Activated CD4-positive, alpha-beta T cell treated with anti-CD3 and anti-CD28 coated beads, Interleukin-2, amount 50 U/mL, for 48 hours (primary cell): Measurements from ENCODE around the gene POLE3.
"Not testable (repeated sequence)": the region's sequence is repeated elsewhere in the genome, so short reads cannot be mapped to it uniquely, and the experiment has no call there.

Source experiments
- DNase-seq, 2 experiments: peaks; one replicate each; pipeline ENCODE4 v3.0.0-alpha.2; 2020

POLE3 gene, protein sequence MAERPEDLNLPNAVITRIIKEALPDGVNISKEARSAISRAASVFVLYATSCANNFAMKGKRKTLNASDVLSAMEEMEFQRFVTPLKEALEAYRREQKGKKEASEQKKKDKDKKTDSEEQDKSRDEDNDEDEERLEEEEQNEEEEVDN

DNA sequence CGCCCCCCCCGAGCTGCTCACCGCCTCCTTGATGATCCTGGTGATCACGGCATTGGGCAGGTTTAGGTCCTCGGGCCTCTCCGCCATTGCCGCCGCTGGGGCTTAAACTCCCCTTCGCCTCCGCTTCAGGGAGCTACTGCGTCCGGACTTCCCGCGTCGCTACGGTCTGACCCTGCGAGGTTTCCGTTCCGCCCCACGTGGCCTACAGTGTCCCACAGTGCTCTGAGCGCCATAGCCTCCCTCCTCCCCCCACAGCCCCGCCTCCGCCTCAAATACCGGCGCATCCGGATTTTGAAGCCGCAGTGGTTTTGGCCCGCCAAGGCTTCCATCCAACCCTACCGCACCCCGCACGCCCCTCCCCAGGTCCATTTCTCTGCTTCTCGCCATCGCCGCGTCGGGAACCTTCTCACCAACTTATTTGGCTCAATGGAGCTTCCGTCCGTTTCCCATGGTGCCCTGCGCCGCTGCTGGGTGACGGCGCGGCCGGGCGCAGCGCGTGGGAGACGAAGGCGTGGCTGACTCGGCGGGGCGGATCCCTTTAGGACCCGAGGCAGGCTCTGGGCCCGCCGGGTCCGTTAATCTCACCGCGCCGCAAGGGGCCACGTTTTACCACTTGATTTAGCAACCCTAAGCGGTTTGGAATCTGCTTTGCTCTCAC lies at the start of gene POLE3, which contains the start of gene C9orf43:
Gene POLE3 (minus strand): TSS at position 469 of the 658 bp plus-strand sequence. CDS start 382 bp downstream, at position 87.
Gene C9orf43 (plus strand): TSS at position 541 of the 658 bp plus-strand sequence. CDS start 2,747 bp downstream, outside the sequence.
- DNase-seq = peak; percentile 96 to 97

DNA sequence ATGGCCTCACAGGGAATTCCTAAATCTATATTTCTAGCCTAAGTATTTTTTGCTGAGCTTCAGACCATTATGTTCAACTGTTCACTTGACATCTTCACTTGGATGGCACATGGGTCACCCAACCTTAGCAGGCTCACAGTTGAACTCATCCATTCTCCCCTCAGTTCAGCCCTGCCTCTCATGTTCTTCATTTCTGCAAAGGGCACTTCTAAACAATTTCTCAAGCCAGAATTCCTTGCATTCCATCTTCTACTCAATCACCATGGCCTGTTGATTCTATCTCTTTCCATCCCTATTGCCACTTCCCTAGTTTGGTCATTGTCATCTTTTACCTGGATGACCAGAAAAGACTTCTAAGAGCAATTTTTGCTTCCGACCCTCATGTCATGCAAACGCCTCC lies 45.8 kb upstream of the POLE3 start:
- no peak for DNase-seq

DNA sequence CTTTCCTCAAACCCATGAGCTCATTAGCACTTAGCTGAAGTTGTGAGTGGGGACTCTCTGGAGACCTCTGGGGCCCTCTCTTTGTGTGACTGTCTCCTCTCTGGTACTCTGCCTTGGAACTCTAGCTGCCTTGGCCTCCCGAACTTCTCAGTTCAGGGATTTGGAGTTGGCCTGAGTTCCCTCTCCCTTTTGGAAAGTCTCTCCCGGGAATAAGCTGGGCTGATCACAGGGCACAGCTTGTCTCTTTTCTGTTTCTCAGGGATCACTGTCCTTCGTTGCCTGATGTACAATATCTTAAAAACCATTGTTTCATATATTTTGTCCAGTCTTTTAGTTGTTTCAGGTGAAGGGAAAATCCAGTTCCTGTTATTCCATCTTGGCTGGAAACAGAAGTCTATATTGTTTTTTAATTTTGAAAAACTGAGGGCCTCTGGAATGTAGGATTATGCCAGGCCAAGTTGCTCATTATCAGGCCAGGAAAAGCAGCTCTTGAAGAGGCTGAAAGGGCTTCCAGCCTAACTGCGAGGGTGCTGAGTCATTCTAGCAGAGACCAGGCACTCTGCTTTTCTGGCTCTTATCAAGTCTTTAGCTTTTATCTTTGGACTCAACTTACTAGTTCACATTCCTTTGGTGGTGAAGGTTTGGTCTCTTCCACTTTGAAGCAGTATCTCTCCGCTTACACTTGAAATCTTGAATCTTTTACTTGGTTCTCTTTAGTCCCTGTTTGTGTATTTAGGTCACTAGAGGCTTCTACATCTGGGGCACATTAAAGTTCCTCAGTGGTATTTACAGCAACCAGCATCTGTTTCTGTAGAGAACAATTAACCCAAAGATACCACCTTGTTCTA lies 44.7 kb upstream of the POLE3 start:
- no peak for DNase-seq

DNA sequence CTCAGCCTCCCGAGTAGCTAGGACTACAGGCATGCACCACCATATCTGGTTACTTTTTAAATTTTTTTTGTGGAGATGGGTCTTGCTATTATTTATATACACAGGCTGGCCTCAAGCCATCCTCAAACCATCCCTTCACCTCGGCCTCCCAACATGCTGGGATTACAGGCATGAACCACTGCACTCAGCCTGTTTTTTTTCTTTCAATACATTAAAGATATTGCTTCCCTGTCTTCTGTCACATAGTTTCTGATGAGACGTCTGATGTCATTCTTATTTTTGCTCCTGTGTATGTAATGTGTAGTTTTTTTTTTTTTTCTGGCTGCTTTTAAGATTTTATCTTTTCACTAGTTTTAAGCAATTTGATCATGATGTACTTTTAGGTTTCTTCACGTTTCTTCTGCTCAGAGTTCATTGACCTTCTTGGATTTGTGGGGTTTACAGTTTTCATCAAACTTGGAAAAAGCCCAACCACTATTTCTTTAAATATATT lies 41.7 kb upstream of the POLE3 start:
- no peak for DNase-seq

DNA sequence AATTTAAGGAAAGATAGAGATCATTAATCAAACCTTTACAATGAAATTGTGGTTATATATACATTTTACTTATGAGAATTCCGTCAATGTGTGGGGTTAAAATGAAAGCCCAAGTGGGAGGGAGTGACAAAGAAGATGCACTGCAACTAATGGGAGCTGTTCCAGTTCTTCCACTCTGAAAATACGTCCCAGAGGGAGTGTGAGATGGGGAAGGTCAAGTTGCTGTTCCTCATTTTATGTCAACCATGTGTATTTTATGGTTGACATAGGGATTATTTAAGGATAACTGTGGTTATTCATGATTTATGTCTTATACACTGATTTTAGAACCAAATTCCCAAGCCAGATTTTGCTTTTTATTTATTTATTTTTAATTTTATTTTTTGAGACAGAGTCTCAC lies 38.9 kb upstream of the POLE3 start:
- DNase-seq = no peak

DNA sequence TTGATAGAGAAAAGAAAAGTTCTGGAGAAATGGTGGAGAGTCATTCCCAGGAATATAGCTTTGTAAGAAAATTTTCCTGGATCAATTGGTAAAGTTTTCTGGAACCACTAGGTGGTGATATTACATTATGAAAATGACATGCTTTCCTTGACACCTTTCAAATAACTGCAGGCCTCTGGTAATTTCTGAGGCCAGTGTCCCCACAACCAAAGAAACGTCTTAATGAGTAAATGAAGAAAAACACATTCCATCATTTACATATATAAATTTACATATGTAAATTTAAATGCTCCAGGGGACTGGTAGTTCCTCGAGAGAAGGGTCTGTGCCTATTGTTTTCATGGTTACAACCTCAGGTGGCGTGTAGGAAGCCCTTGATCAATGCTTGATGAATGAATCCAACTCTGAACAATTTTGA lies 35.9 kb upstream of the POLE3 start:
- no peak for DNase-seq

DNA sequence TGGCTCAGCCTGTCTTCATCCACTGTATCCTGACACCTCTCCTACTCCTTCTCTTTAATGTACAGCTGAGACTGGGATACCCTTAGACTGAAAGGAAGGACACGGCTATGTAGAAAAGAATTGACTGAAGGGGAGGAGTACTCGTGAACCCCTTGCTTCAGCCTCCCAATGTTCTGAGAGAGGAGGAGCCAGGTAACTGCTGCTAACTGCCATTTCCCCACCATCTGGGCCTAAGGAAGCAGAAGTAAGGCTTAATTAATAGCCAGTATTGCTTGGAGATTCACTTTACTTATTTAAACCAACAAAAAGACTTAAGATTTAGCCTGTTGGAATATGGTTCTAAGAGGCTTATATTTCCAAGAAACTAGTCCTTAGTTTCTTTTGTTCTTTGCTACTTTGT lies 34.3 kb upstream of the POLE3 start:
- no peak for DNase-seq

DNA sequence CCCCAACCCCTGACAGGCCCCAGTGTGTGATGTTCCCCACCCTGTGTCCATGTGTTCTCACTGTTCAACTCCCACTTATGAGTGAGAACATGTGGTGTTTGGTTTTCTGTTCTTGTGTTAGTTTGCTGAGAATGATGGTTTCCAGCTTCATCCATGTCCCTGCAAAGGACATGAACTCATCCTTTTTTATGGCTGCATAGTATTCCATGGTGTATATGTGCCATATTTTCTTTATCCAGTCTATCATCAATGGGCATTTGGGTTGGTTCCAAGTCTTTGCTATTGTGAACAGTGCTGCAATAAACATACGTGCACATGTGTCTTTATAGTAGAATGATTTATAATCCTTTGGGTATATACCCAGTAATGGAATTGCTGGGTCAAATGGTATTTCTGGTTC lies 27.2 kb upstream of the POLE3 start:
- DNase-seq = not testable (repeated sequence)

DNA sequence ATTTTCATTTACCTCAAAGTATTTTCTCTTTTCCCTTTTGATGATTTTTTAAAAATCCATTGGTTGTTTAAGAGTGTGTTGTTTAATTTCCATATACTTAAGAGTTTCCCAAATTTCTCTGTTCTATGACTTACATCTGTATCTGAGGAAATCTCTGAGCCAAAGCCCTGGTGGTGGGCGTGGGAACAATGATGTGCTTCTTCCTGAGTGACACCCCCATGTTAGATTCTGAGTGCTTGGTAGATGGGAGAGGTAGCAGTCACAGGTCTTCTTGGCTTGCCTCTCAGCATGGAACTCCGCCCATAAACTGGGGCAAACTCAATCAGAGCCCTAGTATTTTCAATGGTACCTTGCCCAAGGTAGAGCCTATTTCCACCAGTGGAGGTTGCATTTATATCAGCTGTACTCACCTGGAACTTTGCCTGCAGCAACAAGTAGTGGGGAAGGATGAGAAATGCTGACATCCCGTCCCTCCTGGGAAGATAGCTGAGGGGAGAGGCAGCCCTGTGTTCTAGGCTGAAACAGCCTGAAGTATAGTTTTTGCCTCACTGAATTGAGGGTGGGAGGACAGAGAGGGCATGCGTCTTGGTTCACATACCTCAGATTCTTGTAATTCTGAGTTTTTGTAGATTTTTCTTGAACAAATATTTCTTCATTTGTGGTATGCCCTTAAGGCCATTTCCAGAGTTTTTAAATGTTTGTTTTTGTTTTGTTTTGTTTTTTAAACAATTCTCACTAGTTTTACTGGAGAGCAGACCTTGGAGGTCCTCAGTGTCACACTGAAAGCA lies 26.4 kb upstream of the POLE3 start:
- DNase-seq = no peak

DNA sequence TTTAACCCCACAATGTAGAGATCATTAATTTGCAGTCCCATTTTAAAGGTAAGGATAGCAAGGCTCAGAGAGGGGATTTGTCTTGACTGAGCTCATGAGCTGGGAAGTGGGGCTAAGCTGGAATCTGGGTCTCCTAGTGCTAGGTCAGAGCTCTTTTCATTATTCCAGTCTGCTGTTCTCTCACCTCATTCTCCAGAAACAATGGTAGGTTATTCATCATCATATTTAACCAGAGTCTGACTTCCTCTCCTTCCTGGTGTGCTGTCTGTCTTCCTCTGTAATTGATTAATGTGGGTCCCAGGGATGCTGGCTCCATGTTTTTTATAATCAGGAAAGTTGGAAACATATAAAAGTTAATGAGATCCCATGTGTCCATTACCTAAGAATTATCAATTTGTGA lies 20.7 kb upstream of the POLE3 start:
- DNase-seq = no peak

DNA sequence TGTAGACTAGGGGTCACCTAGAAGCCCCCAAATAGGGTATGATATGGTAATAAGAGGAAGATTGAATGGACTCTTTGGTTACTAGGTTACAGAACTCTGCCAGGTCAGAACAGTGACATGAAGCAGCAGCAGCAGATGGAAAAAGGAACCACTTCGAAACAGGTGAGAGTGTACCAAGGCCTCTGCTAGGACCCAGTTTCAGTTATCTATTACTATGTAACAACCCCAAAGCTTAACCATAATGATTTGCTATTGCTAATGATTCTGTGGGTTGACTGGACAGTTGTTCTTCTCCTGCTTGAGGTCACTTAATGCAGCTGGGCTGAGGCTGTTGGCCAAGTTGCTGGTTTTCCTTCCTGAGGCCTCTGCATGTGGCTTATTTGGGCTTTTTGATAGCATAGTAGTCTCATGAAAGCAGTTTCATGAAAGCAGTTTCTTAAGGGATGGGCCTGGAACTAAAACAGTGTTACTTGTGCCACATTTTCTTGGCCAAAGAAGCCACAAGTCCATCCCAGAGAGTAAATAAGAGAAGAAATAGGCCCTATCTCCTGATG lies 17.7 kb upstream of the POLE3 start:
- DNase-seq = no peak

DNA sequence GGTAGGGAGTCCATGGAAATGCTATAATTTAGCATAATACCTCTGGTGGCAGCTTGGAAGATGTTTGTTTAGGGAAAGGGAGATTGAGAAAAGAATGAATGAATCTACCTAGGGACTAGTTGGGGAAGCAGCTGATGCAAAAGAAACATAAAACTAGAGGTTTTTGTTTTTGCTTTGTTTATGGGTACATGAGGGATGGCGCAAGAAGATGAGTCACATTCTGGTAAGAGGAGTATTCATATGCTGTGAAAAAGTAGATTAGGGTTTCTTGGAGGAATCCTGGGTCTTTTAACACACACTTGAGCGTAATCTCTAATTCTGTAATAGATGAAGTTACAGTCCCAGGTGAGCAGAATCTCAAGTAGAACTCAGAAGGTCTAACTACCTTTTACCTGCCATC lies 17.2 kb upstream of the POLE3 start:
- no peak for DNase-seq

DNA sequence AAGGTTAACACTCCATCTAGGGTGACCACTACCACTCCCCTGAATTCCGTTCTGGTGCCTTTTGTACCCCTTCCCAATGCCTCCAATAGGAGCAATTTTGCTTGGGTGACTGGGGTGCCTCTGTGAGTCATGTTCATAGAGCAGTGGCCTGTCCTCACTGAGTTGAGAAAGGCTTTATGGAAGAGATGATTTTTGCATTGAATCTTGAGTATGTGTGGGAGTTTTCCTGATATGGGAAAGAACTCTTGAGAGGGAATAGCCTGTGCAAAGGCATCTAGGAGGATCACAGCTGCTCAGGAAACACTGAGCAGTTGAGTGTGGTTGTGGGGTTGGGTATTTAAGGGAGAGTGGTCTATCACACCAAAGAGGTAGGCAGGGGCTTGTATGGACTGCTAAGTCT lies 16.2 kb upstream of the POLE3 start:
- no peak for DNase-seq

DNA sequence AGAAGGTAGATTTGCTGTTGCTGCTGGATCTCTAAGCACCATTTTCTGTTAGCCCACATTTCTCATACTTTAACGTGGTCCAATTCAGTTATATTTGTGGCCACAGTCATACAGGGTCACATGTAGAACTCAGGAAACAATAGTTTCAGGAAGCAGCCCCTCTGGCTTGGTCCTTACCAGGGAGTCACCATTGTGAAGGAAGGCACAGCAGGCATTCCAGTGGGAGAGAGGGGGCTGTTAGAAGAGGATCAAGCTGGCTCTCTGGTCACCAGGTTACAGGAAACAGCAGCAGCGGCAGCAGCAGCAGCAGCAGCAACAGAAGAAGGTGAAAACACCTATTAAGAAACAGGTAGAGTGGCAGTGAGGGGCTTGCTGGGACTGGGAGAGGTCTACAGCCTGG lies 14.6 kb upstream of the POLE3 start:
- DNase-seq = no peak

DNA sequence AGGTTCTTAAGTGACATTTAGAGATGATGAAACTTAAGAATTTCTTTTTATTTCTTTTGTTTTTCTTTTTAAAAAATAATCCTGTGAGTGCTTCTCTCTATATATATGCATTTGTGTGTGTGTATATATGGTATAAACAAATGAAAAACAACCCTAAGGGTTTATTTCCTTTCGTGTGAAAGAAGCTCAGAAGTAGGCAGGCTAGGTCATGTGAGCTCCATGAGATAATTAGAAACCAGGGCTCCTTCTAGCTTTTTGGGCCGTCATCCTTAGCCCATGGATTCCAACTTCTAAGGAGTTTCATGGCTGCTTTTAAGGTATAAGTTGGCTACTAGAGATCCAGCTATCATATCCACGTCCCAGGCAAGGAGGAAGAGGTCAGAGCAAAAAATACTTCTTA lies 11.3 kb upstream of the POLE3 start:
- no peak for DNase-seq

DNA sequence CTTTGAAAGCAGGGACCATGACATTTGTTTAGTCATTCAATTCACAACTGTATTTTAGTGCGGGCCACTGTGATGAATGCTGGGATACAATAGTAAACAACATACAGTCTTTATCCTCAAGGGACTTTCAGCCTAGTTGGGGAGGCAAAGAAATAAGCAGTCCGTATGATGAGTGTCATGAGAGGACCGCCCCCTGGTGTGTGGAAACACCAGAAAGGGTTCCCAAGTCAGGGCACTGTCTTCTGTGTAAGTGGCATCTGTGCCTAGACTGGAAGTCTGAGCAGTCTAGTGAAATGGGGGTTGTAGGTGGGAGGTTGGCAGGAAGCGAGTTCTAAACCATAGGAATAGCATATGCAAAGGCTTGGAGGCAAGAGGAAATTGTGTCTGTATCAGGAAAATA lies 6.9 kb upstream of the POLE3 start:
- no peak for DNase-seq

DNA sequence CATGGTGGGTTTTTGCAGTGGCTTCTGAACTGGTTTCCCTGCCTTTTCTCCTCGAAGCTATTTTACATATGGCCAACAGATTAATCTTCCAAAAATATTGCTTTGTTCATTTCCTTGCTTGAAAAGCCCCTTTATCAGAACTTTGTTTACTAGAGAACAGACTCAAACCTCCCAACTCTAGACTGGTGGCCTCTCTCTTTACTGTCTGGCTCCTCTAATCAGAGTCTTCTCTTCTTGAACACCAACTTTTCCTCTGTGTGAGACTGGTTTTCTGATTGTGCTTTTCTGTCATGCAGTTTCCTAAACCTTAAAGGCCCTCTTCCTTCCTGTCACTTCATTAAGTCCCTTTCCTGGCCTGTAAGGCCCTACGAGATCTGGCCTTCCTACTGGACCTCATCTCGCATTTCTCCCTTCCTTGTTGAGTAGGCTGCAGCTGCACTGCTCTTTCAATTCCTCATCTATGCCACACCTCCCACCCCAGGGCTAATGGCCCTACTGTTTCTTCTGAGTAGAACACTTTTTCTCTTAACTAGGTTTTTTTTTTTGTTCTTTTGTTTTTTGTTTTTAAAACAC lies 5.8 kb upstream of the POLE3 start:
- no peak for DNase-seq

DNA sequence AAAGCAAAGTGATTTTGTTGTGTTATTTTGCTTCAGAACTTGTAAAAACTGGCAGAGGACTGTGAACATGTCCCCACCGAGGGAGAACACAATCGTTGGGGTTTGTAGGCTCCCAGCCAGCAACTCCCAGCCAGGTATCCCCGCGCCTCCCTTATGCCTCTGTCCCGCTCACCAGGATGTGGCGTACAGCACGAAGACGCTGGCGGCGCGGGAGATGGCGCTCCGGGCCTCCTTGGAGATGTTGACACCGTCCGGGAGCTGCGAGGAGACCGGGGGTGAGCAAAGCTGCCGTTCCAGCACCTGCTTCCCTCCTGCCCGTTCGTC lies 630 bp downstream of the POLE3 start:
- no peak for DNase-seq

DNA sequence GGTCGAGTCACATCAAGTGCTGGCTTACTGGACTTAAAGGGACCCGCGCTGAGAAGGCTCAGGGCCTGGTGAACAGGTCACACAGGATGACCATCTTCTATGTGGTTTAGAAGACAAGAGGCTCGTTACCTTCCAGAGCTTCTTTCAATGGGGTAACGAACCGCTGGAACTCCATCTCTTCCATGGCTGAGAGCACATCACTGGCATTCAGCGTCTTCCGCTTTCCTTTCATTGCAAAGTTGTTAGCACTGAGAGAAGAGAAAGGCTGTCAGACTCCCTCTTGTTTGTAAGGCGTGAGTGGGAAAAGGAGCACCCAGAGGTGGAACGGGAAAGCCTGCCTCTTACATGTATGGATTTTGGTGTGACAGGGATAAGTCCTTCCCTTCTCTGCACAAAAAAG lies 994 bp downstream of the POLE3 start:
- DNase-seq = no peak

DNA sequence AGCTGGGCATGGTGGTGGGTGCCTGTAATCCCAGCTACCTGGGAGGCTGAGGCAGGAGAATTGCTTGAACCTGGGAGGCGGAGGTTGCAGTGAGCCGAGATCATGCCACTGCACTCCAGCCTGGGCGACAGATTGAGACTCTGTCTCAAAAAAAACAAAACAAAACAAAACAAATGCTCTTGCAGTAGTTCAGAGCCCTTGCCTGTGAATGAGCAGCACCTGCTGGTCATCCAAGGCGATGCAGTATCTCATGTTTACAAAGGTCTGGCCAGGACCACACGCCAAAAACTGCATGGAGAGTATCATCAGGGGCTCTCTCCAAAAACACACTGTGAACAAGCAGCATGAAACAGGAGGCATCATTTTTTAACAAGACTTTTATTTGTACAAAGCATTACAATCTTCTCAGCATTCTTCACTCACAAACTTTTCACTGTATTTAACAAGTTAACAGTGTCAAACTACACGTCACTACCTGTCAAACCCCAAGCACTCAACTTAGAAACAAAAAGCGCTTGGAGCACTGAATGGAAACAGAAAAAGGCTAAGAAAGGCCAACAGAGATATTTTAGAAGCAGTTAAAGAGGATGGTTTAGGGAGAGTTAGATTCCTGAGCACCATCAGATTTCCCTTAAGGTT lies 3.5 kb downstream of the POLE3 start:
- peak; percentile 56 to 64 for DNase-seq

DNA sequence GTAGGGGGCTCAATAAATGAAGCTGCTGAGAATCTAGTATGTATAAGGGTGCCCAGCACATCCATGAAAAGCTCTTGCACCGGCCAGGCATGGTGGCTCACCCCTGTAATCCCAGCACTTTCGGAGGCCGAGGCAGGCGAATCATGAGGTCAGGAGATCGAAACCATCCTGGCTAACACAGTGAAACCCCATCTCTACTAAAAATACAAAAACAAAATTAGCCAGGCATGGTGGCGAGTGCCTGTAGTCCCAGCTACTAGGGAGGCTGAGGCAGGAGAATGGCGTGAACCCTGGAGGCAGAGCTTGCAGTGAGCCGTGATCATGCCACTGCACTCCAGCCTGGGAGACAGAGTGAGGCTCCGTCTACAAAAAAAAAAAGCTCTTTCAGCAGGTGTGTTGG lies 4.1 kb downstream of the POLE3 start:
- not testable (repeated sequence) for DNase-seq

DNA sequence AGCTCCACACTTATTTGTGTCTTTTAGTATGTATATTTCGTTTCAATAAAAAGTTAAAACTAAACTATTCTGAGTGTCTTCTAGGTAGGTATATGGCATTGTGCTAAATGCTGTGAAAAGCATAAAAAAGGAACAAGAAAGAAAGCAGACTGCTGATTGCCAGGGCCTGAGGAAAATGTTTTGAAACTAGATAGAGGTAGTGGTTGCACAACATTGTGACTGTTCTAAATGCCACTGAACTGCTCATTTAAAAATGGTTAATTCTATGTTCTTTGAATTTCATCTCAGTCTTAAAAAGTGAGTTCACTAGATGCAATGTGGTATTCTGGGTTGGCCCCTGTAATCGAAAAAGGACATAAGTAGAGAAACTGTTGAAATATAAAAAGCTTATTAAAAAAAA lies 6.8 kb downstream of the POLE3 start:
- DNase-seq = no peak
